ENCODE data around the gene CIZ1. TPM values are rescaled to one million over a fixed set of nuclear protein-coding genes. Genes with fewer than 3 reads are reported as not detected.

The CIZ1 gene
- polyA plus RNA-seq, 1 of the 3 experiments (the other 2 are of a cell fraction) = 37.0 TPM

DNA sequence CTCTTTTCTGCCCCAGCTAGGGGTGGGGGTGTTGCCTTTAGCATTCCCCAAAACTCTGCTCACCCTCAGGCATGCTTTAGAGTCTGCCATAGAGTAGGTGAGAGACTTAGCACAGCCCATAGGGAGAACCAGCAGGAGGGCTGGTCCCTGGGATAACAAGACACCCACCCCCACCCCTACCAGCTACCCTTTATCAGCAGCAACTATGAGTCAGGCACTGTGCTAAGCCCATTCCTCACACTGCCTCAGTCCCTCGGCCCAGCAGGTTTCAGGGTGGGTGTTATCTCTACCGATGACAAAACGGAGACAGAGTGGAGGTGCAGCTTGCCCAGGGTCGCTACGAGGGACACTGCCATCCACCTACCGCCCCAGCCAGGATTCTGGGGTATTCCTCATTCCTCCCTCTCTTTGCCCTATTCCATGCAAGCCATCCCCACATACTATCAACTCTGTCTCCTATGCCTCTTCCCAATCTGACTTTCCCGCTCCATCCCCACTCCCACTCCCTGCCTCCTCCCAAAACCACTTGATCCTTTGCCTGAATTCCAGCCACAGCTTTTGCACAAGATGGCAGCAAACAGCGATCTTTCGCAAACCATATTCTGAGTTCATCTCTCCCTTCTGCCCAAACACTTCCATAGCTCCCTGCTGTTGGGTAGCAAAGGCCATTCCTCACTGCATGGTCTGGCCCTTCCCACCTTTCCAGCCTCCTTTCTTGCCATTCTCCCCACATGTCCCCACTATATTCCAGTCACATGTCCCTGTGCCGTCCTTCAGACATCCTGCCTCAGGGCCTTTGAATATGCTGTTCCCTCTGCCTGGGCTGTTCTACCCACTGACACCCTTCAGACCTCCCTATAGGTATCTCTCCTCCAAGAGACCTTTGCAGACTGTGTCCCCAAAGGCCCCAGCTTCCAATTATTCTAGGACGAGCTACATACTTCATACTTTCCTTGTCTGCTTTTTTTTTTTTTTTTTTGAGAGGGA lies 5.1 kb downstream of the CIZ1 start:
- Histone ChIP-seq H3K27me3 (ENCODE audit: insufficient read depth) (no peaks in the 10 kb centered on the region), H3K9me3 (no peaks in the 10 kb centered on the region), H4K20me1 (ENCODE audit: insufficient read depth) (no peaks in the 10 kb centered on the region), H3F3A (replicated peaks; ENCODE audit: insufficient read depth) (peaks cover 11% of the 10 kb centered on the region), H3K9ac (no peak overlapping the region), H3K4me1 (ENCODE audit: control insufficient read depth in 1 of 2, insufficient read depth in 2 of 2, low read depth in 1 of 2, low read length in 1 of 2) (peaks cover 5 to 9% of the 10 kb centered on the region in 2 experiments; a peak in 2 of 4 replicates), H3K9me2 (no peaks in the 10 kb centered on the region), H3K4me2 (no peak overlapping the region), H3K27ac (ENCODE audit: low read depth in 2 of 2, low read length in 1 of 2) (no peak overlapping the region), H3K36me3 (replicated peaks in 1 of 2; ENCODE audit: control insufficient read depth in 1 of 2, insufficient read depth in 2 of 2, low read length in 1 of 2) (peaks cover 24 to 36% of the 10 kb centered on the region in 2 experiments), H2AFZ (ENCODE audit: low read depth) (no peak overlapping the region), H3K79me2 (ENCODE audit: insufficient read depth) (peaks cover 36% of the 10 kb centered on the region), H3K4me3 (ENCODE audit: low read depth in 2 of 2, low read length in 1 of 2) (no peak overlapping the region)
- DNase-seq = no peak
- ChIA-PET POLR2A (no interaction called here), CTCF (interaction anchor here (0.6 kb wide), 1 partner anchor 85 kb away, joined by 3 read pairs; no protein-coding TSS in a partner anchor)
- TF ChIP-seq RCOR1 (IDR thresholded peaks at IDR 0.05; ENCODE audit: low read length) (no peak), SIN3A (IDR thresholded peaks at IDR 0.05; ENCODE audit: borderline replicate concordance, low read depth, low read length) (no peak), FOSL2 (IDR thresholded peaks at IDR 0.05; ENCODE audit: borderline replicate concordance, low read depth) (no peak), MXI1 (IDR thresholded peaks at IDR 0.05; ENCODE audit: low read depth, low read length) (no peak), SMC3 (IDR thresholded peaks at IDR 0.05; ENCODE audit: low read depth, low read length) (no peak), MEF2A (IDR thresholded peaks at IDR 0.05; ENCODE audit: borderline replicate concordance, low read depth) (no peak), GABPA (IDR thresholded peaks at IDR 0.05; ENCODE audit: low read depth) (no peak), EZH2phosphoT487 (IDR thresholded peaks at IDR 0.05; ENCODE audit: borderline replicate concordance, low read depth) (no peak), TEAD4 (IDR thresholded peaks at IDR 0.05; ENCODE audit: borderline replicate concordance, insufficient read depth) (no peak), USF1 (IDR thresholded peaks at IDR 0.05; ENCODE audit: borderline replicate concordance, low read depth) (no peak), TAF1 (IDR thresholded peaks at IDR 0.05; ENCODE audit: borderline replicate concordance, low read depth, low read length) (no peak), JUND (IDR thresholded peaks at IDR 0.05) (no peak), NRF1 (IDR thresholded peaks at IDR 0.05; ENCODE audit: low read depth, low read length) (no peak)
- TF ChIP-seq, protein P1, sequence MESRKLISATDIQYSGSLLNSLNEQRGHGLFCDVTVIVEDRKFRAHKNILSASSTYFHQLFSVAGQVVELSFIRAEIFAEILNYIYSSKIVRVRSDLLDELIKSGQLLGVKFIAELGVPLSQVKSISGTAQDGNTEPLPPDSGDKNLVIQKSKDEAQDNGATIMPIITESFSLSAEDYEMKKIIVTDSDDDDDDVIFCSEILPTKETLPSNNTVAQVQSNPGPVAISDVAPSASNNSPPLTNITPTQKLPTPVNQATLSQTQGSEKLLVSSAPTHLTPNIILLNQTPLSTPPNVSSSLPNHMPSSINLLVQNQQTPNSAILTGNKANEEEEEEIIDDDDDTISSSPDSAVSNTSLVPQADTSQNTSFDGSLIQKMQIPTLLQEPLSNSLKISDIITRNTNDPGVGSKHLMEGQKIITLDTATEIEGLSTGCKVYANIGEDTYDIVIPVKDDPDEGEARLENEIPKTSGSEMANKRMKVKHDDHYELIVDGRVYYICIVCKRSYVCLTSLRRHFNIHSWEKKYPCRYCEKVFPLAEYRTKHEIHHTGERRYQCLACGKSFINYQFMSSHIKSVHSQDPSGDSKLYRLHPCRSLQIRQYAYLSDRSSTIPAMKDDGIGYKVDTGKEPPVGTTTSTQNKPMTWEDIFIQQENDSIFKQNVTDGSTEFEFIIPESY (IDR thresholded peaks at IDR 0.05; ENCODE audit: borderline replicate concordance, low read depth) = no peak
- TF ChIP-seq, protein P2, sequence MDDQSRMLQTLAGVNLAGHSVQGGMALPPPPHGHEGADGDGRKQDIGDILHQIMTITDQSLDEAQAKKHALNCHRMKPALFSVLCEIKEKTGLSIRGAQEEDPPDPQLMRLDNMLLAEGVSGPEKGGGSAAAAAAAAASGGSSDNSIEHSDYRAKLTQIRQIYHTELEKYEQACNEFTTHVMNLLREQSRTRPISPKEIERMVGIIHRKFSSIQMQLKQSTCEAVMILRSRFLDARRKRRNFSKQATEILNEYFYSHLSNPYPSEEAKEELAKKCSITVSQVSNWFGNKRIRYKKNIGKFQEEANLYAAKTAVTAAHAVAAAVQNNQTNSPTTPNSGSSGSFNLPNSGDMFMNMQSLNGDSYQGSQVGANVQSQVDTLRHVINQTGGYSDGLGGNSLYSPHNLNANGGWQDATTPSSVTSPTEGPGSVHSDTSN (IDR thresholded peaks at IDR 0.05) = no peak
- TF ChIP-seq, protein P3, sequence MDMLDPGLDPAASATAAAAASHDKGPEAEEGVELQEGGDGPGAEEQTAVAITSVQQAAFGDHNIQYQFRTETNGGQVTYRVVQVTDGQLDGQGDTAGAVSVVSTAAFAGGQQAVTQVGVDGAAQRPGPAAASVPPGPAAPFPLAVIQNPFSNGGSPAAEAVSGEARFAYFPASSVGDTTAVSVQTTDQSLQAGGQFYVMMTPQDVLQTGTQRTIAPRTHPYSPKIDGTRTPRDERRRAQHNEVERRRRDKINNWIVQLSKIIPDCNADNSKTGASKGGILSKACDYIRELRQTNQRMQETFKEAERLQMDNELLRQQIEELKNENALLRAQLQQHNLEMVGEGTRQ (IDR thresholded peaks at IDR 0.05; ENCODE audit: borderline replicate concordance, low read depth, low read length) = no peak
- over 99% methylated on average over 10 of the region's 11 CpGs for WGBS (ENCODE audit: low lambda C conversion rate)

All from SK-N-SH (cell line).